ENCODE measurements around the gene SLC41A1. TPM values are rescaled to one million over a fixed set of nuclear protein-coding genes. Genes with fewer than 3 reads are reported as not detected.

SLC41A1 gene
- total and polyA plus RNA-seq, 2 donors from 2014 or later, result 19.1 to 20.9 TPM

- no peak overlapping the region for H3K9ac ChIP-seq (ENCODE audit: low read length in 3 of 3)
- peaks cover 0 to 18% (median 13%) of the 10 kb centered on the region in 3 donors for H3K4me1 ChIP-seq (ENCODE audit: control insufficient read depth in 2 of 3, insufficient read depth in 2 of 3, low read depth in 1 of 3, low read length in 3 of 3)
- no peak overlapping the region for H3K4me3 ChIP-seq (ENCODE audit: low read length in 3 of 3)
- TF ChIP-seq CTCF (IDR thresholded peaks at IDR 0.05; ENCODE audit: borderline replicate concordance, extremely low read depth, insufficient read depth), result no peak
- H3K36me3 ChIP-seq (ENCODE audit: control insufficient read depth in 2 of 3, insufficient read depth in 3 of 3, low read length in 3 of 3), result peaks cover 0 to 6% (median 0%) of the 10 kb centered on the region in 3 donors
- no peak overlapping the region for H3K27ac ChIP-seq (ENCODE audit: low read depth in 2 of 2, low read length in 2 of 2)
- no peak for DNase-seq
- FAIRE-seq, result no peak
- no peaks in the 10 kb centered on the region for H3K27me3 ChIP-seq (ENCODE audit: control insufficient read depth, insufficient read depth, low read length)
- H3K9me3 ChIP-seq (ENCODE audit: control insufficient read depth in 2 of 3, insufficient read depth in 1 of 3, low read length in 3 of 3), result no peaks in the 10 kb centered on the region
- intact Hi-C loops (cut with DNase I), result no loop called here
These were observed 8.4 kb downstream of the SLC41A1 start for GRCh38 chr1:205804605-205805004.

- Histone ChIP-seq H3K9me3 (ENCODE audit: control insufficient read depth in 2 of 3, insufficient read depth in 1 of 3, low read length in 3 of 3) (no peaks in the 10 kb centered on the region), H3K36me3 (ENCODE audit: control insufficient read depth in 2 of 3, insufficient read depth in 3 of 3, low read length in 3 of 3) (peaks cover 0 to 12% (median 5%) of the 10 kb centered on the region in 3 donors), H3K4me3 (ENCODE audit: low read length in 3 of 3) (no peak overlapping the region), H3K27me3 (ENCODE audit: control insufficient read depth, insufficient read depth, low read length) (no peaks in the 10 kb centered on the region), H3K9ac (ENCODE audit: low read length in 3 of 3) (no peak overlapping the region), H3K27ac (ENCODE audit: low read depth in 2 of 2, low read length in 2 of 2) (no peak overlapping the region), H3K4me1 (ENCODE audit: control insufficient read depth in 2 of 3, insufficient read depth in 2 of 3, low read depth in 1 of 3, low read length in 3 of 3) (peaks cover 0 to 18% (median 8%) of the 10 kb centered on the region in 3 donors)
- TF ChIP-seq CTCF (IDR thresholded peaks at IDR 0.05; ENCODE audit: borderline replicate concordance, extremely low read depth, insufficient read depth), result no peak
- FAIRE-seq (no peak), DNase-seq (no peak)
- intact Hi-C loops (cut with DNase I), result no loop called here
These were observed 9.0 kb downstream of the SLC41A1 start for GRCh38 chr1:205803986-205804385.

DNA sequence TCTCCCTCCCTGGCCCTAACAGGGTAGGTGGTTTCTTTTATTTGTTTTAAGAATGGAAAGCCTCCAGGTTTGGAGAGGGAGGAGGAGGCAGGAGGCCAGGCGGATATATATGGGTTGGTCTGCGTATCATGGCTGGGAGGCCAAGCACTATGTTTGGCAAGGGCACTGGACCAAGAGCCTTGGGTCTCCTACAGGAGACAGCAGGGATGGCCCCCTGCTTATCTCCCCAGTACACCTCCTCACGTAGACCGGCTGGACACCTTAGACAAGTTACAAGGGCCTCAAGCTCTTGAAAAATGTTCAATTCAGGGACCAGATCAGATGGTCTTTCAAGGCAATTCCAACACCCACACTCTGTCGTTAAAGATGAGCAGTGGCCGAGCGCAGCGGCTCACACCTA is 10.9 kb downstream of the SLC41A1 start:
- Histone ChIP-seq H3K27me3 (ENCODE audit: control insufficient read depth, insufficient read depth, low read length) (no peaks in the 10 kb centered on the region), H3K4me1 (ENCODE audit: control insufficient read depth in 2 of 3, insufficient read depth in 2 of 3, low read depth in 1 of 3, low read length in 3 of 3) (peaks cover 0 to 10% (median 0%) of the 10 kb centered on the region in 3 donors), H3K27ac (ENCODE audit: low read depth in 2 of 2, low read length in 2 of 2) (no peak overlapping the region), H3K36me3 (ENCODE audit: control insufficient read depth in 2 of 3, insufficient read depth in 3 of 3, low read length in 3 of 3) (peaks cover under 1 to 31% (median 21%) of the 10 kb centered on the region in 3 donors), H3K9ac (ENCODE audit: low read length in 3 of 3) (no peak overlapping the region), H3K4me3 (ENCODE audit: low read length in 3 of 3) (no peak overlapping the region), H3K9me3 (ENCODE audit: control insufficient read depth in 2 of 3, insufficient read depth in 1 of 3, low read length in 3 of 3) (no peaks in the 10 kb centered on the region)
- DNase-seq (no peak), FAIRE-seq (no peak)
- intact Hi-C loops (cut with DNase I), result no loop called here
- no peak for TF ChIP-seq CTCF (IDR thresholded peaks at IDR 0.05; ENCODE audit: borderline replicate concordance, extremely low read depth, insufficient read depth)
